ENCODE results near the gene SBF2.

The SBF2 gene

GRCh38 chr11:10325277-10326011 is 31.4 kb upstream of the SBF2 start:
- no peak for TF ChIP-seq ELF4 (IDR thresholded peaks at IDR 0.05)
- no peak for TF ChIP-seq TARDBP (IDR thresholded peaks at IDR 0.05)
- no peak for TF ChIP-seq L3MBTL2 (conservative IDR thresholded peaks at IDR 0.05)
- no peak for TF ChIP-seq HDGF (IDR thresholded peaks at IDR 0.05; ENCODE audit: borderline replicate concordance)
- TF ChIP-seq BHLHE40 (IDR thresholded peaks at IDR 0.05; ENCODE audit: borderline replicate concordance) = no peak
- TF ChIP-seq ZNF384 (IDR thresholded peaks at IDR 0.05) = no peak
- no peak for TF ChIP-seq SP1 (IDR thresholded peaks at IDR 0.05)
- TF ChIP-seq FOXM1 (IDR thresholded peaks at IDR 0.05; ENCODE audit: borderline replicate concordance) = no peak
- TF ChIP-seq FOXA1 (IDR thresholded peaks at IDR 0.05) = no peak
- TF ChIP-seq NFRKB (IDR thresholded peaks at IDR 0.05) = no peak
- no peak for TF ChIP-seq PKNOX1 (IDR thresholded peaks at IDR 0.05)
- no peak for TF ChIP-seq LEF1 (IDR thresholded peaks at IDR 0.05; ENCODE audit: borderline replicate concordance)
- no peak for TF ChIP-seq CTBP1 (IDR thresholded peaks at IDR 0.05; ENCODE audit: borderline replicate concordance)
- no peak for TF ChIP-seq SUZ12 (IDR thresholded peaks at IDR 0.05)
- no peak for TF ChIP-seq ARNT (IDR thresholded peaks at IDR 0.05)
- no peak for TF ChIP-seq FOXK2 (IDR thresholded peaks at IDR 0.05)
- ChIA-PET CTCF (interaction anchor here (0.6 to 1.8 kb wide), 4 partner anchors 16 to 413 kb away, joined by 3 to 7 read pairs (median 4); no protein-coding TSS in a partner anchor), POLR2A (interaction anchor here (1.4 kb wide), 1 partner anchor 567 kb away, joined by 4 read pairs; no protein-coding TSS in a partner anchor)
- no peak for DNase-seq (ENCODE audit: extremely low spot score)

- ChIA-PET CTCF (interaction anchor here (1.0 to 1.8 kb wide), 3 partner anchors 21 to 566 kb away, joined by 3 to 7 read pairs (median 3); no protein-coding TSS in a partner anchor), POLR2A (interaction anchor here (1.4 kb wide), 1 partner anchor 566 kb away, joined by 4 read pairs; no protein-coding TSS in a partner anchor)
- DNase-seq (ENCODE audit: extremely low spot score) = no peak
- TF ChIP-seq ARNT (IDR thresholded peaks at IDR 0.05) = no peak
- no peak for TF ChIP-seq L3MBTL2 (conservative IDR thresholded peaks at IDR 0.05)
- TF ChIP-seq HDGF (IDR thresholded peaks at IDR 0.05; ENCODE audit: borderline replicate concordance) = no peak
- TF ChIP-seq FOXA1 (IDR thresholded peaks at IDR 0.05) = no peak
- no peak for TF ChIP-seq FOXK2 (IDR thresholded peaks at IDR 0.05)
- no peak for TF ChIP-seq CTBP1 (IDR thresholded peaks at IDR 0.05; ENCODE audit: borderline replicate concordance)
- no peak for TF ChIP-seq LEF1 (IDR thresholded peaks at IDR 0.05; ENCODE audit: borderline replicate concordance)
- no peak for TF ChIP-seq ELF4 (IDR thresholded peaks at IDR 0.05)
- no peak for TF ChIP-seq SUZ12 (IDR thresholded peaks at IDR 0.05)
- no peak for TF ChIP-seq NFRKB (IDR thresholded peaks at IDR 0.05)
- no peak for TF ChIP-seq BHLHE40 (IDR thresholded peaks at IDR 0.05; ENCODE audit: borderline replicate concordance)
- no peak for TF ChIP-seq SP1 (IDR thresholded peaks at IDR 0.05)
- TF ChIP-seq ZNF384 (IDR thresholded peaks at IDR 0.05) = no peak
- no peak for TF ChIP-seq FOXM1 (IDR thresholded peaks at IDR 0.05; ENCODE audit: borderline replicate concordance)
- TF ChIP-seq TARDBP (IDR thresholded peaks at IDR 0.05) = no peak
- no peak for TF ChIP-seq PKNOX1 (IDR thresholded peaks at IDR 0.05)
Observed at GRCh38 chr11:10324474-10324873, 30.5 kb upstream of the SBF2 start.

GRCh38 chr11:10323793-10324170 is 29.8 kb upstream of the SBF2 start:
- CTCF ChIA-PET = interaction anchor here (0.7 to 1.0 kb wide), 3 partner anchors 42 to 565 kb away, joined by 3 read pairs; no protein-coding TSS in a partner anchor
- POLR2A ChIA-PET = interaction anchor here (1.4 kb wide), 1 partner anchor 565 kb away, joined by 4 read pairs; no protein-coding TSS in a partner anchor
- DNase-seq (ENCODE audit: extremely low spot score) = no peak
- TF ChIP-seq ARNT (IDR thresholded peaks at IDR 0.05) (no peak), L3MBTL2 (conservative IDR thresholded peaks at IDR 0.05) (no peak), BHLHE40 (IDR thresholded peaks at IDR 0.05; ENCODE audit: borderline replicate concordance) (no peak), PKNOX1 (IDR thresholded peaks at IDR 0.05) (no peak), SUZ12 (IDR thresholded peaks at IDR 0.05) (no peak), CTBP1 (IDR thresholded peaks at IDR 0.05; ENCODE audit: borderline replicate concordance) (no peak), FOXK2 (IDR thresholded peaks at IDR 0.05) (no peak), HDGF (IDR thresholded peaks at IDR 0.05; ENCODE audit: borderline replicate concordance) (no peak), NFRKB (IDR thresholded peaks at IDR 0.05) (no peak), FOXM1 (IDR thresholded peaks at IDR 0.05; ENCODE audit: borderline replicate concordance) (no peak), SP1 (IDR thresholded peaks at IDR 0.05) (no peak)

GRCh38 chr11:10322830-10323792 is 29.1 kb upstream of the SBF2 start:
- peak; percentile 51 for DNase-seq (ENCODE audit: extremely low spot score)
- ChIA-PET POLR2A (no interaction called here), CTCF (interaction anchor here (0.7 to 1.0 kb wide), 3 partner anchors 43 to 565 kb away, joined by 3 read pairs; no protein-coding TSS in a partner anchor)
- no peak for TF ChIP-seq L3MBTL2 (conservative IDR thresholded peaks at IDR 0.05)
- peak; percentile 94 for TF ChIP-seq ZNF384 (IDR thresholded peaks at IDR 0.05)

GRCh38 chr11:10322401-10322800 is 28.4 kb upstream of the SBF2 start:
- ChIA-PET POLR2A (no interaction called here), CTCF (no interaction called here)
- TF ChIP-seq LEF1 (IDR thresholded peaks at IDR 0.05; ENCODE audit: borderline replicate concordance) (no peak), BHLHE40 (IDR thresholded peaks at IDR 0.05; ENCODE audit: borderline replicate concordance) (no peak), FOXM1 (IDR thresholded peaks at IDR 0.05; ENCODE audit: borderline replicate concordance) (no peak), TARDBP (IDR thresholded peaks at IDR 0.05) (no peak), ARNT (IDR thresholded peaks at IDR 0.05) (no peak), HDGF (IDR thresholded peaks at IDR 0.05; ENCODE audit: borderline replicate concordance) (no peak), FOXK2 (IDR thresholded peaks at IDR 0.05) (no peak), L3MBTL2 (conservative IDR thresholded peaks at IDR 0.05) (no peak), SUZ12 (IDR thresholded peaks at IDR 0.05) (no peak), CTBP1 (IDR thresholded peaks at IDR 0.05; ENCODE audit: borderline replicate concordance) (no peak), SP1 (IDR thresholded peaks at IDR 0.05) (no peak), ZNF384 (IDR thresholded peaks at IDR 0.05) (no peak)
- DNase-seq (ENCODE audit: extremely low spot score) = no peak

All from HEK293T (cell line).